ENCODE results near the gene RASSF10.
"Not testable (repeated sequence)": the region's sequence is repeated elsewhere in the genome, so short reads cannot be mapped to it uniquely, and the experiment has no call there.

RASSF10 gene

GRCh38 chr11:13042873-13043342, 33.8 kb downstream of the RASSF10 start:
- no peak for DNase-seq (ENCODE audit: low read depth)
- TF ChIP-seq, protein P1, sequence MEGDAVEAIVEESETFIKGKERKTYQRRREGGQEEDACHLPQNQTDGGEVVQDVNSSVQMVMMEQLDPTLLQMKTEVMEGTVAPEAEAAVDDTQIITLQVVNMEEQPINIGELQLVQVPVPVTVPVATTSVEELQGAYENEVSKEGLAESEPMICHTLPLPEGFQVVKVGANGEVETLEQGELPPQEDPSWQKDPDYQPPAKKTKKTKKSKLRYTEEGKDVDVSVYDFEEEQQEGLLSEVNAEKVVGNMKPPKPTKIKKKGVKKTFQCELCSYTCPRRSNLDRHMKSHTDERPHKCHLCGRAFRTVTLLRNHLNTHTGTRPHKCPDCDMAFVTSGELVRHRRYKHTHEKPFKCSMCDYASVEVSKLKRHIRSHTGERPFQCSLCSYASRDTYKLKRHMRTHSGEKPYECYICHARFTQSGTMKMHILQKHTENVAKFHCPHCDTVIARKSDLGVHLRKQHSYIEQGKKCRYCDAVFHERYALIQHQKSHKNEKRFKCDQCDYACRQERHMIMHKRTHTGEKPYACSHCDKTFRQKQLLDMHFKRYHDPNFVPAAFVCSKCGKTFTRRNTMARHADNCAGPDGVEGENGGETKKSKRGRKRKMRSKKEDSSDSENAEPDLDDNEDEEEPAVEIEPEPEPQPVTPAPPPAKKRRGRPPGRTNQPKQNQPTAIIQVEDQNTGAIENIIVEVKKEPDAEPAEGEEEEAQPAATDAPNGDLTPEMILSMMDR (conservative IDR thresholded peaks at IDR 0.05; ENCODE audit: low read depth, low read length), result no peak
- H3K4me3 ChIP-seq (ENCODE audit: low read length), result no peak overlapping the region

GRCh38 chr11:13043912-13044628, 35.0 kb downstream of the RASSF10 start:
- TF ChIP-seq, protein P1 (conservative IDR thresholded peaks at IDR 0.05; ENCODE audit: low read depth, low read length), result no peak

GRCh38 chr11:13045089-13045488, 36.0 kb downstream of the RASSF10 start:
- not testable (repeated sequence) for H3K4me3 ChIP-seq (ENCODE audit: low read length); DNase-seq (ENCODE audit: low read depth)

More at GRCh38 chr11:13043912-13044628, 35.0 kb downstream of the RASSF10 start:
- H3K4me3 ChIP-seq (ENCODE audit: low read length), result no peak overlapping the region
- no peak for DNase-seq (ENCODE audit: low read depth)

DNA sequence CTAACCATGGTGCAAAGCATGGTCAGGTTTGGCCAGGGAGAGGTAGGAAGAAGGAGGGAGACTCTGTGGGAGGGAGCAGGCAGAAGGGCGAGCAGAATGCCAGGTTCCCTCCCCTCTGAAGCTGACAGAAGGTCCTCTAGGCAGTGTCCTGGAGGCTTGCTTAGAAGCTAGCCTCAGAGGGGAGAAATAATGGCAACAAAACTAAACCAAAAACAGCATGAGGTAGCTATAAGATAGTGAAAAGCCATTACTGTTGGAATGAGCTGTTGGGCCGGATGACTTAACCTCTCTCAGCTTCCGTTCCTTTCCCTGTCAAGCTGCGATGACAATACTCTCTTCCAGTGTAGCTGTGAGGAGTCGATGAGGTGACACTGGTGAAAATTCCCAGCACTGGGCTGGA, 36.6 kb downstream of the RASSF10 start:
- no peak for DNase-seq (ENCODE audit: low read depth)
- TF ChIP-seq, protein P1 (conservative IDR thresholded peaks at IDR 0.05; ENCODE audit: low read depth, low read length), result no peak
- H3K4me3 ChIP-seq (ENCODE audit: low read length), result no peak overlapping the region

DNA sequence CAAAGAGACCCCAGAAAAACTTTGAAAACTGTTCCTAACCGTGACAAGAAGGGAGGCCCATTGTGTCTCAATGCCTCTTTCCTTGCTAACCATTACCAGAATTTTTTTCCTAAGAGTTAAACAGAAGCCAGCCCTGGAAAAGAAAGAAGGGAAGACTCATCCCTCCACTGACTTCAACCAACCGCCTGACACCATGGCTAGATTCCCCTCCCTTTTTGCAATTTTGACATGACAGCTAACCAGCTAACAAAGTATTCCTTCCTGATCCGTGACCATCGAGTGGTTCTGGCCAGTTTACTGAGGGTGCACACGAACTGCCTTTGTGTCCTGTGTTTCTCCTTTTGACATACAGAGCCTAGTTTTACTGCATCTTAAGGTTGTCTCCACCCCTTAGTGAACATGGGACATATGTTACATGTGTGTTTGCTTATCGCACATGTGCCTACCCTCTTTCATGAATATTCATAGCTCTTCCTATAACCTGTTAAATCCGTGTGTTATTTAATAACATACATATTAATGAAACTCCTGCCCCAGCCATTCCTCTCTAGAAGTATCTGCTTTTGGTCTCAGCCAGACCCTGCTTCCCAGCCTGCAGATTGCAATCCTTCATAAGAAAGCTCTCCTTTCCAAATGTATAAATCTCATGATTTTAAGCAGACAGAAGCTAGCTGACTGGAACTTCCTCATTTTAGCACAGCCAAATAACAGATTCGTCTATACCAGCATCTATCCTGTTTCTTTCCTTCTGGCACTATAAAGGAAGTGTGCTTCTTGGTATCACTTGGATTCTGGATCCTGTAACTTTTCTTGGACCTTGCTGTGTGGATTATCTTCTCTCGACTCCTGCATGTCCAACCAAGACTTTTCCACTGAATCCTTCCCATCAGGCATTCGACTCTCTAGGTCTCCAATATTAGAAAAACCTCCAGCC, 37.8 kb downstream of the RASSF10 start:
- no peak for DNase-seq (ENCODE audit: low read depth)
- TF ChIP-seq, protein P1 (conservative IDR thresholded peaks at IDR 0.05; ENCODE audit: low read depth, low read length), result no peak
- H3K4me3 ChIP-seq (ENCODE audit: low read length), result no peak overlapping the region

DNA sequence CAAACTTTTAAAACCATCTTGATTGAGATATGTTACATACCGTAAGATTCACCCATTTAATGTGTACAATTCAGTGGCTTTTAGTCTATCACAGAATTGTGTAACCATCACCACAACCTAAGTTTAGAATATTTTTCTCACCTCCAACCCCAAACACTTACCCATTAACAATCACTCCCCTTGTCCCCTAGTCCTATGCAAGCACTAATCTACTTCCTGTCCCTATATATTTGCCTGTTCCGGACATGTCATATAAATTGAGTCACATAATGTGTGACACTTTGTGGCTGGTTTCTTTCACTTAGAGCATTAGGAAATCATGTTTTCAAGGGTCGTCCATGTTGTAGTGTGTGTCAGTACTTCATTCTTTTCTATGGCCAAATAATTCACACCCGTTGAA, 38.8 kb downstream of the RASSF10 start:
- TF ChIP-seq, protein P1 (conservative IDR thresholded peaks at IDR 0.05; ENCODE audit: low read depth, low read length), result no peak
- no peak for DNase-seq (ENCODE audit: low read depth)
- no peak overlapping the region for H3K4me3 ChIP-seq (ENCODE audit: low read length)

DNA sequence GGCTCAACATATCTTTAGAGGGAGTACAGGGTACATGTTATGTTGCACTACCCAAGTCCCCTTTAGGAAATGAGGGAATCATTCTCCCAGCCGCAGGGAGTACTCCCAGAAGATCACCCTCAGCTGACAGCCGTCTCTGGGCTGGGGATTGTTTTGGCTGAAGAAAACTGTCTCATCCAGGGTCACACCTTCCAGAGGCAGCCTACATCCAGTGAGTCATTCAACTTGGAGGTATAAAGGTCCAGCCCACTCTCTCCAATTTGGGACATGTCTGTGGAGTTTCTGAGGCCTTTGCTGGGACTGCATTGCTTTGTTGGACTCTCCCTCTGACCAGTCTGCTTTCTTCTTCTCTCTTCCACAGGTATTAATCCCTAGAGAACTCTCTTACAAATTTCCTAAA, 42.1 kb downstream of the RASSF10 start:
- TF ChIP-seq, protein P1 (conservative IDR thresholded peaks at IDR 0.05; ENCODE audit: low read depth, low read length), result no peak

More for the DNA sequence above, 42.1 kb downstream of the RASSF10 start:
- no peak overlapping the region for H3K4me3 ChIP-seq (ENCODE audit: low read length)
- no peak for DNase-seq (ENCODE audit: low read depth)

All from retinal pigment epithelial cell (primary cell).